NB4 (cell line): ENCODE data around the gene OARD1.

Experiments
- CTCF ChIP-seq: IDR thresholded peaks from one replicate; pipeline ENCODE4 v1.5.1; 2012; ENCODE audit warnings: low read depth, low read length
- MAX ChIP-seq: IDR thresholded peaks from 2 replicates; pipeline ENCODE4 v1.6.1; 2011; ENCODE audit warnings: low read depth, low read length
- POLR2A ChIP-seq: IDR thresholded peaks from 2 replicates; pipeline ENCODE4 v1.6.1; 2011; ENCODE audit warnings: mild to moderate bottlenecking; ENCODE audit not compliant: insufficient read length; ENCODE audit errors: extremely low read depth

GRCh38 chr6:41037107-41037900 is 34.9 kb downstream of the OARD1 start:
- no peak for TF ChIP-seq CTCF
- TF ChIP-seq MAX: no peak
- TF ChIP-seq POLR2A: no peak
